HCT116 (cell line): ENCODE measurements around the gene WDR72. TPM values are rescaled to one million over a fixed set of nuclear protein-coding genes. Genes with fewer than 3 reads are reported as not detected.

Experiments
- ATAC-seq: fragments of 200-7000 bp; cut with Tn5 transposase; 2 replicates; pipeline ENCODE4 v1.9.1; 2020; ENCODE audit warnings: mild to moderate bottlenecking, moderate library complexity
- BruUV-seq: library from RNA; stranded (reverse); fragments of 400-500 nt; replicated peaks from 2 replicates; lab custom pipeline; 2021; lab: Mats Ljungman, UMichigan
- CTCF ChIA-PET: fragments of 300-600 bp; sonication (Branson Sonifier 250); formaldehyde crosslinking; loops from one replicate; lab custom pipeline; 2021; ENCODE audit warnings: antibody characterized with exemption; lab: Charles Lee
- POLR2A ChIA-PET: fragments of 300-600, 350-600 bp; sonication (Branson Sonifier 250); formaldehyde crosslinking; loops from one replicate; lab custom pipeline; 2021; ENCODE audit warnings: antibody characterized with exemption; lab: Charles Lee
- RAD21 ChIA-PET, 2 experiments: fragments of 300-600 bp; sonication (Branson Sonifier 250); formaldehyde crosslinking; loops; one replicate each; lab custom pipeline; 2023; ENCODE audit warnings: low total read pairs in 2 of 2; ENCODE audit not compliant: uncharacterized antibody in 2 of 2, unreplicated experiment in 2 of 2, low non-redundant PET in 1 of 2; lab: Charles Lee
- DNase-seq: peaks from one replicate; pipeline ENCODE4 v3.0.0-alpha.2; 2010; ENCODE audit warnings: low read depth, low spot score
- H2AFZ ChIP-seq: fragments of 200-600 bp; shearing (Covaris generic), sonication (generic); 2 replicates; pipeline ENCODE4 v1.6.1; 2017; ENCODE audit warnings: low read depth, mixed run types, mixed read lengths, antibody characterized with exemption, low read length; ENCODE audit not compliant: poor library complexity, severe bottlenecking
- H3K27ac ChIP-seq: 2 replicates; pipeline ENCODE4 v1.5.1; 2012; ENCODE audit warnings: low read depth, low read length
- H3K27me3 ChIP-seq: fragments of 200-600 bp; sonication (generic); 2 replicates; pipeline ENCODE4 v1.6.1; 2016; ENCODE audit warnings: mixed run types, low read length, mixed read lengths; ENCODE audit not compliant: insufficient read depth
- H3K36me3 ChIP-seq, 2 experiments: fragments of 200-500 bp in 1 of 2; fragments of 200-600 bp in 1 of 2; sonication (Bioruptor generic) in 1 of 2; sonication (generic) in 1 of 2; 2 replicates each; pipeline versions ENCODE4 v1.5.1 to v1.6.1; 2014 to 2016; ENCODE audit warnings: low read length in 2 of 2, inconsistent platforms in 1 of 2, mixed read lengths in 1 of 2, mixed run types in 1 of 2; ENCODE audit not compliant: insufficient read depth in 2 of 2, control insufficient read depth in 1 of 2
- H3K4me1 ChIP-seq, 2 experiments: fragments of 200-600 bp in 1 of 2; sonication (generic) in 1 of 2; 2 replicates each; pipeline versions ENCODE4 v1.5.1 to v1.6.1; 2012 to 2017; ENCODE audit warnings: low read length in 2 of 2, inconsistent platforms in 1 of 2, mild to moderate bottlenecking in 1 of 2, mixed read lengths in 1 of 2, mixed run types in 1 of 2, moderate library complexity in 1 of 2; ENCODE audit not compliant: insufficient read depth in 2 of 2, control insufficient read depth in 1 of 2
- H3K4me2 ChIP-seq: fragments of 200-600 bp; sonication (generic); 2 replicates; pipeline ENCODE4 v1.6.1; 2017; ENCODE audit warnings: mixed run types, low read length, mixed read lengths
- H3K4me3 ChIP-seq, 2 experiments: fragments of 200-600 bp in 1 of 2; sonication (generic) in 1 of 2; replicated peaks in 1 of 2; 2 replicates each; pipeline ENCODE4 v1.5.1; 2011 to 2016; ENCODE audit warnings: low read length in 2 of 2, control low read depth in 1 of 2, low read depth in 1 of 2, mild to moderate bottlenecking in 1 of 2, mixed read lengths in 1 of 2, mixed run types in 1 of 2
- H3K79me2 ChIP-seq: fragments of 200-600 bp; sonication (generic); 2 replicates; pipeline ENCODE4 v1.6.1; 2017; ENCODE audit warnings: mild to moderate bottlenecking, mixed run types, low read length, moderate library complexity, mixed read lengths; ENCODE audit not compliant: insufficient read depth
- H3K9ac ChIP-seq: fragments of 200-600 bp; sonication (generic); 2 replicates; pipeline ENCODE4 v1.6.1; 2016; ENCODE audit warnings: low read length, mixed read lengths
- H3K9me2 ChIP-seq: fragments of 200-600 bp; sonication (generic), shearing (Covaris generic); 2 replicates; pipeline ENCODE4 v1.6.1; 2017; ENCODE audit warnings: mixed run types, mild to moderate bottlenecking, moderate library complexity; ENCODE audit not compliant: insufficient read depth
- H3K9me3 ChIP-seq, 2 experiments: fragments of 200-500 bp in 1 of 2; fragments of 200-600 bp in 1 of 2; sonication (Bioruptor generic) in 1 of 2; sonication (generic) in 1 of 2; 2 replicates each; pipeline ENCODE4 v1.6.1; 2014 to 2017; ENCODE audit warnings: low read length in 2 of 2, mixed read lengths in 2 of 2, inconsistent platforms in 1 of 2, low read depth in 1 of 2, mild to moderate bottlenecking in 1 of 2, mixed run types in 1 of 2, moderate library complexity in 1 of 2; ENCODE audit not compliant: control insufficient read depth in 1 of 2, insufficient read depth in 1 of 2
- H4K20me1 ChIP-seq: fragments of 200-600 bp; sonication (generic), shearing (Covaris generic); 2 replicates; pipeline ENCODE4 v1.6.1; 2017; ENCODE audit warnings: mixed run types, mild to moderate bottlenecking, moderate library complexity; ENCODE audit not compliant: insufficient read depth
- ATF3 ChIP-seq: IDR thresholded peaks from 2 replicates; pipeline ENCODE4 v1.6.1; 2012
- CEBPB ChIP-seq: IDR thresholded peaks from 2 replicates; pipeline ENCODE4 v1.6.1; 2012; ENCODE audit warnings: low read depth
- ELF1 ChIP-seq: IDR thresholded peaks from 2 replicates; pipeline ENCODE4 v1.6.1; 2012; ENCODE audit warnings: low read depth, borderline replicate concordance
- SRF ChIP-seq: IDR thresholded peaks from 2 replicates; pipeline ENCODE4 v1.6.1; 2012; ENCODE audit warnings: low read depth
- TCF7L2 ChIP-seq: IDR thresholded peaks from 2 replicates; pipeline ENCODE4 v1.7.0; 2011; ENCODE audit warnings: borderline replicate concordance, inconsistent platforms; ENCODE audit not compliant: insufficient read depth, insufficient read length; ENCODE audit errors: extremely low read depth
- ZFX ChIP-seq: fragments of 450-650 bp; IDR thresholded peaks from 2 replicates; pipeline ENCODE4 v1.6.1; 2017
- ZNF274 ChIP-seq: fragments of 200-500 bp; sonication (Bioruptor generic); IDR thresholded peaks from 2 replicates; pipeline ENCODE4 v1.6.1; 2014; ENCODE audit warnings: mild to moderate bottlenecking, low read depth, low read length, inconsistent platforms
- intact Hi-C: fragments of 100-400 bp; cut with micrococcal nuclease; formaldehyde crosslinking; loops from 2 replicates; pipeline ENCODE4 v1.10.0; 2022
- total RNA-seq: library from RNA; stranded (reverse); gene quantifications from one replicate; pipeline ENCODE4 v1.2.1, GENCODE V29; 2021; ENCODE audit not compliant: unreplicated experiment
- TF ChIP-seq, protein P1 (sequence below): IDR thresholded peaks from 2 replicates; pipeline ENCODE4 v1.6.1; 2011; ENCODE audit warnings: mild to moderate bottlenecking, low read length, moderate library complexity; ENCODE audit not compliant: insufficient replicate concordance; ENCODE audit errors: extremely low read depth

Gene WDR72
- total RNA-seq, 1 experiment from 2014 or later, result 5.8 TPM

- ChIA-PET POLR2A (no interaction called here), CTCF (no interaction called here), RAD21 (no interaction called here)
- H2AFZ ChIP-seq, result no peak overlapping the region
- ATAC-seq, result no peak
- H3K9me3 ChIP-seq, result no peaks in the 10 kb centered on the region
- no peaks in the 10 kb centered on the region for H3K4me1 ChIP-seq
- no peaks in the 10 kb centered on the region for H3K79me2 ChIP-seq
- H4K20me1 ChIP-seq, result no peaks in the 10 kb centered on the region
- no peak overlapping the region for H3K4me3 ChIP-seq
- intact Hi-C loops, result no loop called here
- H3K4me2 ChIP-seq, result no peak overlapping the region
- DNase-seq, result no peak
- H3K9me2 ChIP-seq, result no peaks in the 10 kb centered on the region
- peaks cover 3% of the 10 kb centered on the region; the same call in 1 of the 2 replicates for H3K27me3 ChIP-seq
- H3K27ac ChIP-seq, result no peak overlapping the region
- no TSS peak for BruUV-seq
- H3K36me3 ChIP-seq, result no peaks in the 10 kb centered on the region
- TF ChIP-seq ATF3, result no peak
- TF ChIP-seq, protein P1, sequence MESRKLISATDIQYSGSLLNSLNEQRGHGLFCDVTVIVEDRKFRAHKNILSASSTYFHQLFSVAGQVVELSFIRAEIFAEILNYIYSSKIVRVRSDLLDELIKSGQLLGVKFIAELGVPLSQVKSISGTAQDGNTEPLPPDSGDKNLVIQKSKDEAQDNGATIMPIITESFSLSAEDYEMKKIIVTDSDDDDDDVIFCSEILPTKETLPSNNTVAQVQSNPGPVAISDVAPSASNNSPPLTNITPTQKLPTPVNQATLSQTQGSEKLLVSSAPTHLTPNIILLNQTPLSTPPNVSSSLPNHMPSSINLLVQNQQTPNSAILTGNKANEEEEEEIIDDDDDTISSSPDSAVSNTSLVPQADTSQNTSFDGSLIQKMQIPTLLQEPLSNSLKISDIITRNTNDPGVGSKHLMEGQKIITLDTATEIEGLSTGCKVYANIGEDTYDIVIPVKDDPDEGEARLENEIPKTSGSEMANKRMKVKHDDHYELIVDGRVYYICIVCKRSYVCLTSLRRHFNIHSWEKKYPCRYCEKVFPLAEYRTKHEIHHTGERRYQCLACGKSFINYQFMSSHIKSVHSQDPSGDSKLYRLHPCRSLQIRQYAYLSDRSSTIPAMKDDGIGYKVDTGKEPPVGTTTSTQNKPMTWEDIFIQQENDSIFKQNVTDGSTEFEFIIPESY, result no peak
- TF ChIP-seq TCF7L2, result no peak
- TF ChIP-seq CEBPB, result no peak
- no peak for TF ChIP-seq ZNF274
- no peak for TF ChIP-seq ELF1
- TF ChIP-seq ZFX, result no peak
- no peak for TF ChIP-seq SRF
- H3K9ac ChIP-seq, result no peak overlapping the region
Observed at GRCh38 chr15:53739187-53739586, 20.3 kb downstream of the WDR72 start.
